OCI-LY3 (cell line): ENCODE data around the gene DDA1.
A peak's percentile ranks its signal among the peaks of the same experiment; 100 is the strongest.

ENCODE experiments used
- H2AFZ ChIP-seq: fragments of 200-600, 300-600 bp; shearing (Covaris generic); 2 replicates; pipeline ENCODE4 v1.6.0; 2014; ENCODE audit warnings: antibody characterized with exemption, low read depth, low read length
- H3K27ac ChIP-seq: fragments of 200-600, 300-600 bp; sonication (generic); 2 replicates; pipeline ENCODE4 v1.5.1; 2014; ENCODE audit warnings: mild to moderate bottlenecking, low read length, moderate library complexity, mixed read lengths
- H3K27me3 ChIP-seq: fragments of 200-600, 300-600 bp; sonication (generic); 2 replicates; pipeline ENCODE4 v1.6.1; 2014; ENCODE audit warnings: low read depth, low read length, mixed read lengths
- H3K36me3 ChIP-seq: fragments of 200-600, 300-600 bp; sonication (generic); replicated peaks from 2 replicates; pipeline ENCODE3; 2014; ENCODE audit warnings: low read depth, low read length, mixed read lengths
- H3K4me1 ChIP-seq: fragments of 300-600, 200-600 bp; sonication (generic); 2 replicates; pipeline ENCODE4 v1.6.1; 2014; ENCODE audit warnings: low read length, mixed read lengths
- H3K4me2 ChIP-seq: fragments of 200-600, 300-600 bp; sonication (generic); 2 replicates; pipeline ENCODE4 v1.6.1; 2014; ENCODE audit warnings: low read length, mixed read lengths
- H3K4me3 ChIP-seq: fragments of 300-600, 200-600 bp; sonication (generic); 2 replicates; pipeline ENCODE4 v1.5.1; 2014; ENCODE audit warnings: antibody characterized with exemption, mild to moderate bottlenecking, low read length, moderate library complexity
- H3K79me2 ChIP-seq: fragments of 300-600, 200-600 bp; shearing (Covaris generic); 2 replicates; pipeline ENCODE4 v1.6.1; 2014; ENCODE audit warnings: mild to moderate bottlenecking, low read length, mixed read lengths
- H3K9ac ChIP-seq: fragments of 300-600, 200-600 bp; shearing (Covaris generic); 2 replicates; pipeline ENCODE4 v1.6.0; 2014; ENCODE audit warnings: mild to moderate bottlenecking, low read length, moderate library complexity
- H3K9me3 ChIP-seq: fragments of 200-600, 300-600 bp; shearing (Covaris generic); 2 replicates; pipeline ENCODE4 v1.6.1; 2014; ENCODE audit warnings: low read length, mixed read lengths; ENCODE audit not compliant: insufficient read depth
- H4K20me1 ChIP-seq: fragments of 200-600, 300-600 bp; sonication (generic); 2 replicates; pipeline ENCODE4 v1.6.1; 2016; ENCODE audit warnings: low read length, mixed read lengths; ENCODE audit not compliant: insufficient read depth
- CTCF ChIP-seq: fragments of 200-600, 300-600 bp; sonication (generic); IDR thresholded peaks from 2 replicates; pipeline ENCODE4 v1.5.1; 2014; ENCODE audit warnings: antibody characterized with exemption, low read length, low read depth
- EZH2phosphoT487 ChIP-seq: fragments of 200-600 bp; shearing (Covaris generic); IDR thresholded peaks from 2 replicates; pipeline ENCODE4 v1.6.1; 2018; ENCODE audit warnings: antibody characterized with exemption, mixed run types, low read depth

DDA1 gene

GRCh38 chr19:17334414-17335409 is 25.3 kb downstream of the DDA1 start, which contains the start of gene ANO8:
Gene ANO8, minus strand, starts transcription at chr19:17334855. Its CDS starts 185 bp downstream, at chr19:17334670.
- TF ChIP-seq CTCF = no peak
- no peak for TF ChIP-seq EZH2phosphoT487
- peaks cover 24% of the 10 kb centered on the region for H3K4me1 ChIP-seq

GRCh38 chr19:17335575-17335974 is 26.2 kb downstream of the DDA1 start:
- Histone ChIP-seq H3K9ac (no peak overlapping the region), H3K4me3 (0 out of 2 replicates have a peak overlapping the region, but pooled peaks have one; percentile 79), H3K79me2 (peaks cover 15% of the 10 kb centered on the region), H3K4me1 (peaks cover 24% of the 10 kb centered on the region), H3K27me3 (no peaks in the 10 kb centered on the region), H2AFZ (no peak overlapping the region), H3K4me2 (peak overlapping the region; percentile 82), H4K20me1 (no peaks in the 10 kb centered on the region), H3K9me3 (no peaks in the 10 kb centered on the region), H3K27ac (no peak overlapping the region), H3K36me3 (peaks cover 17% of the 10 kb centered on the region)
- no peak for TF ChIP-seq CTCF
- TF ChIP-seq EZH2phosphoT487 = no peak

More at GRCh38 chr19:17334414-17335409, 25.3 kb downstream of the DDA1 start, which contains the start of gene ANO8:
- Histone ChIP-seq H3K27ac (peak within 1 kb of the TSS; percentile 32), H3K9me3 (no peaks in the 10 kb centered on the region), H4K20me1 (no peaks in the 10 kb centered on the region), H3K9ac (peak within 1 kb of the TSS; percentile 73), H3K79me2 (peaks cover 15% of the 10 kb centered on the region), H3K36me3 (peaks cover 17% of the 10 kb centered on the region), H3K4me2 (peak within 1 kb of the TSS; percentile 82), H2AFZ (peak within 1 kb of the TSS; percentile 92), H3K4me3 (peak within 1 kb of the TSS; percentile 79), H3K27me3 (no peaks in the 10 kb centered on the region)

GRCh38 chr19:17336872-17337674 is 27.7 kb downstream of the DDA1 start, which contains the start of gene GTPBP3:
Gene GTPBP3, plus strand, starts transcription at chr19:17337553. Its CDS starts 59 bp downstream, at chr19:17337612.
- H3K4me1 ChIP-seq = peaks cover 24% of the 10 kb centered on the region
- H2AFZ ChIP-seq = peak within 1 kb of the TSS; percentile 91
- peaks cover 15% of the 10 kb centered on the region for H3K79me2 ChIP-seq
- H3K4me3 ChIP-seq = peak within 1 kb of the TSS; percentile 78
- no peaks in the 10 kb centered on the region for H3K27me3 ChIP-seq
- no peaks in the 10 kb centered on the region for H4K20me1 ChIP-seq
- no peak for TF ChIP-seq CTCF
- H3K9me3 ChIP-seq = no peaks in the 10 kb centered on the region
- peak within 1 kb of the TSS; percentile 95 for H3K4me2 ChIP-seq
- peak within 1 kb of the TSS; percentile 63 for H3K27ac ChIP-seq
- peaks cover 23% of the 10 kb centered on the region for H3K36me3 ChIP-seq
- H3K9ac ChIP-seq = peak within 1 kb of the TSS; percentile 80
